ENCODE results near the gene NF1. TPM values are rescaled to one million over a fixed set of nuclear protein-coding genes. Genes with fewer than 3 reads are reported as not detected.
"Not testable (repeated sequence)": the region's sequence is repeated elsewhere in the genome, so short reads cannot be mapped to it uniquely, and the experiment has no call there.

Gene NF1
- total RNA-seq, 4 donors from 2014 or later, result 40.9 to 64.8 (median 44.5) TPM

- Histone ChIP-seq H3K36me3 (peaks cover 0 to 1% (median under 1%) of the 10 kb centered on the region in 4 donors), H3K27ac (replicated peaks in 1 of 4) (no peak overlapping the region), H3K27me3 (no peaks in the 10 kb centered on the region), H3K9me3 (no peaks in the 10 kb centered on the region), H3K4me3 (no peak overlapping the region), H3K4me1 (no peaks in the 10 kb centered on the region)
- 96% methylated on average over 5 of the region's 5 CpGs for WGBS
- DNase-seq (ENCODE audit: extremely low spot score), result no peak
- no peak for TF ChIP-seq EP300 (IDR thresholded peaks at IDR 0.05)
- no peak for TF ChIP-seq CTCF (IDR thresholded peaks at IDR 0.05)
- TF ChIP-seq POLR2AphosphoS5 (IDR thresholded peaks at IDR 0.05), result no peak
- TF ChIP-seq POLR2A (IDR thresholded peaks at IDR 0.05; ENCODE audit: low read depth), result no peak
- intact Hi-C loops (cut with DNase I), result no loop called here
These were observed 80.5 kb downstream of the NF1 start for GRCh38 chr17:31175237-31175636.

- H3K27ac ChIP-seq (replicated peaks in 1 of 4); H3K4me1 ChIP-seq; H3K27me3 ChIP-seq; H3K4me3 ChIP-seq; H3K36me3 ChIP-seq; H3K9me3 ChIP-seq; intact Hi-C loops (cut with DNase I); DNase-seq (ENCODE audit: extremely low spot score): not testable (repeated sequence)
- 98% methylated on average over 3 of the region's 3 CpGs for WGBS
These were observed 81.4 kb downstream of the NF1 start for GRCh38 chr17:31176143-31176542.

DNA sequence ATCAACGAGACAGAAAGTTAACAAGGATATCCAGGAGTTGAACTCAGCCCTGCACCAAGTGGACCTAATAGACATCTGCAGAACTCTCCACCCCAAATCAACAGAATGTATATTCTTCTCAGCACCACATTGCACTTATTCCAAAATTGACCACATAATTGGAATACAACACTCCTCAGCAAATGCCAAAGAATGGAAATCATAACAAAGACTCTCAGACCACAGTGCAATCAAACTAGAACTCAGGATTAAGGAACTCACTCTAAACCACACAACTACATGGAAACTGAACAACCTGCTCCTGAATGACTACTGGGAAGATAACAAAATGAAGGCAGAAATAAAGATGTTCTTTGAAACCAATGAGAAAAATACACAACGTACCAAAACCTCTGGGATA, 84.2 kb downstream of the NF1 start:
- H3K27me3 ChIP-seq; H3K27ac ChIP-seq (replicated peaks in 1 of 4); H3K9me3 ChIP-seq; H3K4me1 ChIP-seq; intact Hi-C loops (cut with DNase I); H3K4me3 ChIP-seq; DNase-seq (ENCODE audit: extremely low spot score): not testable (repeated sequence)
- H3K36me3 ChIP-seq, result peaks cover 0 to 22% (median 14%) of the 10 kb centered on the region in 4 donors
- 95% methylated on average over 2 of the region's 2 CpGs for WGBS

DNA sequence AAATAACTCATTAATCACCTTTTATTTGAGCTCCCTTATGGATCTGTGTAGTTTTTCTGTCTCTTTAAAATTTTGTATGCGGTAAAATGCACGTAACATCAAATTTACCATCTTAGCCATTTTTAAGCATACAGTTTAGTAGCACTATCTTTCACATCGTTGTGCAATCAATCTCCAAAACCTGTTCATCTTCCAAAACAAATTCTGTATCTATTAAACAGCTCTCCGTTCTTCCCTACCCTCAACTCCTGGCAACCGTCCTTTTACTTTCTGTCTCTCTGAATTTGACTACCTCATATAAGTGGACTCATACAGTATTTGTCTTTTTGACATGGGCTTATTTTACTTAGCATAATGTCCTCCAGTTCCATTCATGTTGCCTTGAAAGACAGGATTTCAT, 100.5 kb downstream of the NF1 start:
- intact Hi-C loops (cut with DNase I), result no loop called here
- DNase-seq (ENCODE audit: extremely low spot score), result no peak
- WGBS, result 73% methylated on average over 5 of the region's 5 CpGs
- no peaks in the 10 kb centered on the region for H3K9me3 ChIP-seq
- H3K4me1 ChIP-seq, result peaks cover 0 to 1% (median under 1%) of the 10 kb centered on the region in 4 donors
- H3K27ac ChIP-seq (replicated peaks in 1 of 4), result no peak overlapping the region
- no peak overlapping the region for H3K4me3 ChIP-seq
- H3K27me3 ChIP-seq, result no peaks in the 10 kb centered on the region
- peaks cover 0 to 4% (median 0%) of the 10 kb centered on the region in 4 donors for H3K36me3 ChIP-seq
- TF ChIP-seq POLR2AphosphoS5 (IDR thresholded peaks at IDR 0.05), result no peak
- no peak for TF ChIP-seq EP300 (IDR thresholded peaks at IDR 0.05)
- TF ChIP-seq POLR2A (IDR thresholded peaks at IDR 0.05; ENCODE audit: low read depth), result no peak

- WGBS, result 100% methylated on average over 1 of the region's 1 CpG
- intact Hi-C loops (cut with DNase I), result no loop called here
- Histone ChIP-seq H3K36me3 (peaks cover 0 to 9% (median 5%) of the 10 kb centered on the region in 4 donors), H3K4me1 (no peaks in the 10 kb centered on the region), H3K27me3 (no peaks in the 10 kb centered on the region), H3K4me3 (no peak overlapping the region), H3K27ac (replicated peaks in 1 of 4) (no peak overlapping the region), H3K9me3 (no peaks in the 10 kb centered on the region)
- no peak for DNase-seq (ENCODE audit: extremely low spot score)
- TF ChIP-seq POLR2A (IDR thresholded peaks at IDR 0.05; ENCODE audit: low read depth), result no peak
- no peak for TF ChIP-seq EP300 (IDR thresholded peaks at IDR 0.05)
- no peak for TF ChIP-seq POLR2AphosphoS5 (IDR thresholded peaks at IDR 0.05)
- no peak for TF ChIP-seq CTCF (IDR thresholded peaks at IDR 0.05)
These were observed 103.2 kb downstream of the NF1 start for GRCh38 chr17:31198026-31198425.

GRCh38 chr17:31198666-31199065, 103.9 kb downstream of the NF1 start:
- H3K36me3 ChIP-seq, result peaks cover 0 to 14% (median 5%) of the 10 kb centered on the region in 4 donors
- WGBS, result 88% methylated on average over 2 of the region's 2 CpGs
- H3K4me1 ChIP-seq; intact Hi-C loops (cut with DNase I); H3K27ac ChIP-seq (replicated peaks in 1 of 4); DNase-seq (ENCODE audit: extremely low spot score); H3K9me3 ChIP-seq; H3K27me3 ChIP-seq; H3K4me3 ChIP-seq: not testable (repeated sequence)

- Histone ChIP-seq H3K4me1 (no peaks in the 10 kb centered on the region), H3K27me3 (no peaks in the 10 kb centered on the region), H3K9me3 (no peaks in the 10 kb centered on the region), H3K27ac (replicated peaks in 1 of 4) (no peak overlapping the region), H3K36me3 (peaks cover 0 to 14% (median 5%) of the 10 kb centered on the region in 4 donors), H3K4me3 (no peak overlapping the region)
- WGBS, result 91% methylated on average over 2 of the region's 2 CpGs
- no peak for DNase-seq (ENCODE audit: extremely low spot score)
- intact Hi-C loops (cut with DNase I), result no loop called here
- TF ChIP-seq POLR2A (IDR thresholded peaks at IDR 0.05; ENCODE audit: low read depth) (no peak), POLR2AphosphoS5 (IDR thresholded peaks at IDR 0.05) (no peak), CTCF (IDR thresholded peaks at IDR 0.05) (no peak), EP300 (IDR thresholded peaks at IDR 0.05) (no peak)
These were observed 105.5 kb downstream of the NF1 start for GRCh38 chr17:31200287-31200686.
